Measurements from ENCODE around the gene ARFGAP3.

- no peak for TF ChIP-seq CTCF (IDR thresholded peaks at IDR 0.05)
- TF ChIP-seq POLR2A (IDR thresholded peaks at IDR 0.05) = no peak
Observed at GRCh38 chr22:42830161-42830560, 26.9 kb downstream of the ARFGAP3 start.
